CD4-positive, alpha-beta T cell treated with Interleukin-6 for 4 hours (primary cell): ENCODE data around the gene CSNK2A1.
A peak's percentile ranks its signal among the peaks of the same experiment; 100 is the strongest.
"Not testable (repeated sequence)": the region's sequence is repeated elsewhere in the genome, so short reads cannot be mapped to it uniquely, and the experiment has no call there.

Experiments
- DNase-seq: peaks from one replicate; pipeline ENCODE4 v3.0.0-alpha.2; 2020; ENCODE audit warnings: mixed read lengths

Gene CSNK2A1

DNA sequence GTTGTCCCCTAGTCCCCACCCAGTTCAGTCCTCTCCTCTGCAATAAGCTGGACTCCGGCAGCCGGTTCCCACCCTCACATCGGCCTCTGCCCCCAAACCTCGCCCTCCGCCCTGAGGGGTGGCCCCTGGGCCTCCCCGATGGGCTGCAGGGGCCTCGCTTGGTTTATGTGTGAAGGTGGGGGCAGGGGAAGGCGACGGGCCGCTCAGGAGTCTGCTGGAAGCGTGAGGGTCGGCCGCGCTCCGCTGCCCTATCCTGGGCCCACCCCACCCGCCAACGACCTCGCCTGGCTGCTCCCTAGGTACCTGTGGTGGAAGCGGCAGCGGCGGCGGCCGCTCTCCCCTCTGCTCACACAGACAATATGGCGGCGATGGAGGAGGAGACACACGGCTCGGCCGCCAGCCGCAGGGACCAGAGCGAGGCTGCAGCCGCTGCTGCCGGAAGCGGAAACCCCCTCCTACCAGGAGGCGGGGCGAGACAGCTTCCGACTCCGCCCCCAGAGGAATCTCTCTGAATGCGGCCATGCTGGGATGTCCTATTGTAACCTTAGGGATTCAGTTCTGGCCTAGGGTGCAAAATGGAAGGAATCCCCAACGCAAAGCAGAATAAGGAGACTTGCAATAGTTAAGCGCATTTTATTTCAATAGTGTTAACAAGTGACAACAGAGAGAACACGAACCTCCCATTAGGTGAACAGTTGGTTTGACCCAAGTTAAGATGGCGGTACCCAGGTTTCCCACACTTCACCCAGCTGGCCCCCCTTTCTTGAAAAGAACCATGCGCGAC lies at the start of gene CSNK2A1:
CSNK2A1 (minus strand) TSS at position 422 of the 784 bp plus-strand sequence. CDS start 35,239 bp downstream, outside the sequence.
- peak; percentile 96 for DNase-seq

GRCh38 chr20:592506-592905 lies 48.9 kb upstream of the CSNK2A1 start:
- no peak for DNase-seq

GRCh38 chr20:591941-592340 lies 48.4 kb upstream of the CSNK2A1 start:
- no peak for DNase-seq

DNA sequence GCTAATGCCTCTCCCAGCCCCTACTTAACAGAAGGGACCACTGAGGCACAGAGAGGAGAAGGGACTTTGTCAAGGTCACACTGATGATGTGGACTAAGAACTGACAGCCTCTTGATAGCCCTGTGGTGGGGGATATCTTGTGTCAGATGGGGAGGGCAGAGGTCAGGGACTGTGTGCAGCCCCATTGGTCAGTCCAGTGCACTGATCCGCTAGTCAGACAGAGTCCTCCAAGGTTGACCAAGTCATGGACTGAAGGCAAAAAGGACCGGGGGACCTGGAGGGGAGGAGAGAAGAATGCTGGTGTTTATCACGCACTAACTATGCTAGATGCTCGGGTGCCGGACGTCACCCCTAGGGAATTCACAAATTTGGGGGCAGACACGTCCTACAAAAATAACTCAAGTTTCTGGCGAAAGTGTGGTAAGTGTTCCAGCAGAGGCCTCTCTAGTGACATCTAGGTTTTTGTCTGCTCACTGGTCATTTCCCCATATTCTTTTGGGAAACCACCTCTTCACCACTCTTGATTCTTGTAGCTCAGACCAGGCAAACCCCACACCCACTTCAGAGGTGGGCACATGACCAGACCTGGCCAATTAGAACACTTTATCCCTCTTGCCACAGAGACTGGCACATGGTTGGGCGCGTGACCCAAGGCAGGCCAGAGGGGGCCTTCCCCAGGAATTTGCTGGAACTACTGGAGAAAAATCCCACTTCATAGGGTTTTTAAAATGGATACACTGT lies 45.5 kb upstream of the CSNK2A1 start:
- no peak for DNase-seq

GRCh38 chr20:588476-588875 lies 44.9 kb upstream of the CSNK2A1 start:
- no peak for DNase-seq

DNA sequence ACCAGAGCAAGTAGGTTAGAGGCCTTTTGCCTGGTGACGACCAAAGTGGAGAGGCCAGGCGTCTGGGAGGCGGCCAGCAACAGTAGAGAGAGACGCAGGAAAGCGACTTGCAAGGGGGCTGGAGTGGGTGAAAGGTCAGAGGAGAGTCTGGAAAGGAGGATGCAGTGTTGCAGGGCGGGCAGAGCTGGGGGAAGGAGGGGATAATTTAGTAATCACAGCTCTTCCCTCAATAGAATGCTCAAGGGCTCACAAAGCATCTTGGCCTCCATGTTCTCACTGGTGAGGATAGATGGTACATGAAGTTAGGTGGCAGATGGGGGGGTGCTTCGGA lies 41.3 kb upstream of the CSNK2A1 start:
- DNase-seq, result no peak

- DNase-seq, result no peak
Observed at GRCh38 chr20:584161-584970, 40.8 kb upstream of the CSNK2A1 start.

- no peak for DNase-seq
Observed at GRCh38 chr20:582204-582603, 38.6 kb upstream of the CSNK2A1 start.

DNA sequence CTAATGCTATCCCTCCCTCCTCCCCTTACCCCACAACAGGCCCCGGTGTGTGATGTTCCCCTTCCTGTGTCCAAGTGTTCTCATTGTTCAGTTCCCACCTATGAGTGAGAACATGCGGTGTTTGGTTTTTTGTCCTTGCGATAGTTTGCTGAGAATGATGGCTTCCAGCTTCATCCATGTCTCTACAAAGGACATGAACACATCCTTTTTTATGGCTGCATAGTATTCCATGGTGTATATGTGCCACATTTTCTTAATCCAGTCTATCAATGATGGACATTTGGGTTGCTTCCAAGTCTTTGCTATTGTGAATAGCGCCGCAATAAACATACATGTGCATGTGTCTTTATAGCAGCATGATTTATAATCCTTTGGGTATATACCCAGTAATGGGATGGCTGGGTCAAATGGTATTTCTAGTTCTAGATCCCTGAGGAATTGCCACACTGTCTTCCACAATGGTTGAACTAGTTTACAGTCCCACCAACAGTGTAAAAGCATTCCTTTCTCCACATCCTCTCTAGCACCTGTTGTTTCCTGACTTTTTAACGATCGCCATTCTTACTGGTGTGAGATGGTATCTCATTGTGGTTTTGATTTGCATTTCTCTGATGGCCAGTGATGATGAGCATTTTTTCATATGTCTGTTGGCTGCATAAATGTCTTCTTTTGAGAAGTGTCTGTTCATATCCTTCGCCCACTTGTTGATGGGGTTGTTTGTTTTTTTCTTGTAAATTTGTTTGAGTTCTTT lies 35.5 kb upstream of the CSNK2A1 start:
- not testable (repeated sequence) for DNase-seq

- no peak for DNase-seq
Observed at GRCh38 chr20:577167-577791, 33.7 kb upstream of the CSNK2A1 start.

GRCh38 chr20:576156-576555 lies 32.6 kb upstream of the CSNK2A1 start:
- DNase-seq, result no peak

- DNase-seq, result no peak
Observed at GRCh38 chr20:575230-575629, 31.6 kb upstream of the CSNK2A1 start.

- DNase-seq, result no peak
Observed at GRCh38 chr20:574297-574942, 30.8 kb upstream of the CSNK2A1 start.

- DNase-seq, result no peak
Observed at GRCh38 chr20:573414-574296, 30.1 kb upstream of the CSNK2A1 start.

GRCh38 chr20:572727-573126 lies 29.1 kb upstream of the CSNK2A1 start:
- DNase-seq, result no peak

GRCh38 chr20:571754-572441 lies 28.3 kb upstream of the CSNK2A1 start:
- no peak for DNase-seq

GRCh38 chr20:568673-569415 lies 25.3 kb upstream of the CSNK2A1 start:
- DNase-seq, result no peak

- DNase-seq, result no peak
Observed at GRCh38 chr20:568097-568652, 24.6 kb upstream of the CSNK2A1 start.

GRCh38 chr20:564192-564591 lies 20.6 kb upstream of the CSNK2A1 start:
- no peak for DNase-seq
